Measurements from ENCODE around the gene SORCS2. TPM values are rescaled to one million over a fixed set of nuclear protein-coding genes. Genes with fewer than 3 reads are reported as not detected.

SORCS2 gene
- total RNA-seq, 2 donors from 2014 or later, result 0.54 to 0.74 TPM

GRCh38 chr4:7348946-7349900 is 156.9 kb downstream of the SORCS2 start:
- TF ChIP-seq CTCF (IDR thresholded peaks at IDR 0.05), result no peak
- Histone ChIP-seq H3K9me3 (no peaks in the 10 kb centered on the region), H3K27ac (no peak overlapping the region), H3K4me3 (no peak overlapping the region), H3K9ac (ENCODE audit: low read depth in 2 of 2, low read length in 2 of 2) (no peak overlapping the region), H3K36me3 (no peaks in the 10 kb centered on the region), H3K27me3 (no peaks in the 10 kb centered on the region), H3K4me1 (no peaks in the 10 kb centered on the region)
- no peak for DNase-seq
- intact Hi-C loops (cut with DNase I), result no loop called here

- no peak overlapping the region for H3K27ac ChIP-seq
- DNase-seq, result no peak
- intact Hi-C loops (cut with DNase I), result no loop called here
- TF ChIP-seq CTCF (IDR thresholded peaks at IDR 0.05), result no peak
- no peaks in the 10 kb centered on the region for H3K4me1 ChIP-seq
- no peaks in the 10 kb centered on the region for H3K9me3 ChIP-seq
- H3K4me3 ChIP-seq, result no peak overlapping the region
- H3K36me3 ChIP-seq, result no peaks in the 10 kb centered on the region
- no peaks in the 10 kb centered on the region for H3K27me3 ChIP-seq
- H3K9ac ChIP-seq (ENCODE audit: low read depth in 2 of 2, low read length in 2 of 2), result no peak overlapping the region
Measured at GRCh38 chr4:7350396-7350795, 158.1 kb downstream of the SORCS2 start.

- Histone ChIP-seq H3K36me3 (no peaks in the 10 kb centered on the region), H3K4me1 (no peaks in the 10 kb centered on the region), H3K4me3 (no peak overlapping the region), H3K9ac (ENCODE audit: low read depth in 2 of 2, low read length in 2 of 2) (no peak overlapping the region), H3K27ac (no peak overlapping the region), H3K27me3 (no peaks in the 10 kb centered on the region), H3K9me3 (no peaks in the 10 kb centered on the region)
- intact Hi-C loops (cut with DNase I), result no loop called here
- no peak for TF ChIP-seq CTCF (IDR thresholded peaks at IDR 0.05)
- no peak for DNase-seq
Measured at GRCh38 chr4:7351014-7351413, 158.7 kb downstream of the SORCS2 start.

GRCh38 chr4:7352486-7352885 is 160.1 kb downstream of the SORCS2 start:
- Histone ChIP-seq H3K4me3 (no peak overlapping the region), H3K27ac (no peak overlapping the region), H3K9ac (ENCODE audit: low read depth in 2 of 2, low read length in 2 of 2) (no peak overlapping the region), H3K36me3 (no peaks in the 10 kb centered on the region), H3K4me1 (no peaks in the 10 kb centered on the region), H3K27me3 (no peaks in the 10 kb centered on the region), H3K9me3 (no peaks in the 10 kb centered on the region)
- intact Hi-C loops (cut with DNase I), result no loop called here
- no peak for DNase-seq
- no peak for TF ChIP-seq CTCF (IDR thresholded peaks at IDR 0.05)

- DNase-seq, result no peak
- Histone ChIP-seq H3K9ac (ENCODE audit: low read depth in 2 of 2, low read length in 2 of 2) (no peak overlapping the region), H3K27ac (no peak overlapping the region), H3K9me3 (no peaks in the 10 kb centered on the region), H3K4me3 (no peak overlapping the region), H3K36me3 (no peaks in the 10 kb centered on the region), H3K4me1 (no peaks in the 10 kb centered on the region), H3K27me3 (no peaks in the 10 kb centered on the region)
- intact Hi-C loops (cut with DNase I), result no loop called here
- TF ChIP-seq CTCF (IDR thresholded peaks at IDR 0.05), result no peak
Measured at GRCh38 chr4:7353046-7353790, 160.9 kb downstream of the SORCS2 start.
